Gastrocnemius medialis (tissue), 4 donors: ENCODE measurements around the gene USP24.

Experiments
- POLR2A ChIP-seq, 2 donors: fragments of 450-650 bp; IDR thresholded peaks; one replicate each; pipeline ENCODE4 v1.6.1; 2017; ENCODE audit warnings: antibody characterized with exemption in 2 of 2, mild to moderate bottlenecking in 2 of 2, moderate library complexity in 2 of 2
- TF ChIP-seq, protein P1 (sequence below), 5 experiments: fragments of 450-650 bp in 3 of 5; fragments of 200-600 bp in 2 of 5; sonication (generic) in 2 of 5; IDR thresholded peaks in 4 of 5; conservative IDR thresholded peaks in 1 of 5; 1 replicate in 4 of 5; 2 replicates in 1 of 5; pipeline ENCODE4 v1.5.1; 2016 to 2019; ENCODE audit warnings: antibody characterized with exemption in 5 of 5, mild to moderate bottlenecking in 3 of 5, moderate library complexity in 3 of 5

DNA sequence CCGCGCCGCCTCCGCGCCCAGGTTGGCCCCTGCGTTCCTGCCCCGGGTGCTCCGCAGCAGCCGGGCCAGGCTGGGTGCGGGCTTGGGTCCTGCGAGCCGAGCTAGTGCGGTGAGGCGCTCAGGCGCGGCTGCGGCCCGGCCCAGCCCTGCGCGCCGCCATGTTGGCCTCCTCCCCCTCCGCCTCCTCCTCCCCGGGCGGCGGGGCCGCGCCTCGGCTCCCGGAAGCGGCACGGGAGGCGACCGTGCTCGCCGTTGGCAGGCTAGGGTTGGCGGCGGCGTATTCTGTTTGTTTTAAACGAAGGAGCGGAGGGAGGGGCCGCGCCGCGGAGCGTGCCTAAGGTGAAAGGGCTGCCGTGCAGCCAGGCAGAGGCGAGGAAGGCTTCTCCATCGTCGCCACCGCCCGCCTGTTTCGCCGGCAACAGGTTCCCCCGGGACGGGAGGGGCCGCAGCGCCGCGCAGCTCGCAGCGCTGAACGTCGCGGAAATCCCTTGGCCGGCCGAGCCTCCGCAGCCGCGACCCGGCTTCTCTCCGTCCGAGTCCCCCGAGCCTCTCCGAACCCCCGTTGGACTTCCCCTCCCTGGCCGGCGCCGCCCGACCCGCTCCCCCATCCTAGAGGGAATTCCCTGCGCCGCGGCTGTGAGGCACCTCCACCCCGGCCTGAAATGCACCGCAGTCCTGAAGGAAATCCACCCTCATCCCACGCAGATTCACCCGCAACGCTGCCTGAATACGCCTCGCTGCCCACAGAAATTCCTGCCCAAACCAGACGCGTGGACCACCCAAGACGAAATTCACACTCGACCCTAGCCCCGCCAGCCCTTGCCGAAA, at the start of gene USP24:
- TF ChIP-seq, protein P1, sequence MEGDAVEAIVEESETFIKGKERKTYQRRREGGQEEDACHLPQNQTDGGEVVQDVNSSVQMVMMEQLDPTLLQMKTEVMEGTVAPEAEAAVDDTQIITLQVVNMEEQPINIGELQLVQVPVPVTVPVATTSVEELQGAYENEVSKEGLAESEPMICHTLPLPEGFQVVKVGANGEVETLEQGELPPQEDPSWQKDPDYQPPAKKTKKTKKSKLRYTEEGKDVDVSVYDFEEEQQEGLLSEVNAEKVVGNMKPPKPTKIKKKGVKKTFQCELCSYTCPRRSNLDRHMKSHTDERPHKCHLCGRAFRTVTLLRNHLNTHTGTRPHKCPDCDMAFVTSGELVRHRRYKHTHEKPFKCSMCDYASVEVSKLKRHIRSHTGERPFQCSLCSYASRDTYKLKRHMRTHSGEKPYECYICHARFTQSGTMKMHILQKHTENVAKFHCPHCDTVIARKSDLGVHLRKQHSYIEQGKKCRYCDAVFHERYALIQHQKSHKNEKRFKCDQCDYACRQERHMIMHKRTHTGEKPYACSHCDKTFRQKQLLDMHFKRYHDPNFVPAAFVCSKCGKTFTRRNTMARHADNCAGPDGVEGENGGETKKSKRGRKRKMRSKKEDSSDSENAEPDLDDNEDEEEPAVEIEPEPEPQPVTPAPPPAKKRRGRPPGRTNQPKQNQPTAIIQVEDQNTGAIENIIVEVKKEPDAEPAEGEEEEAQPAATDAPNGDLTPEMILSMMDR (IDR thresholded peaks at IDR 0.05 in 4 of 5, conservative IDR thresholded peaks at IDR 0.05 in 1 of 5), result no peak
- peak; percentile 86 to 92 for TF ChIP-seq POLR2A (IDR thresholded peaks at IDR 0.05)
